Activated CD8-positive, alpha-beta memory T cell treated with anti-CD3 and anti-CD28 coated beads for 48 hours (primary cell): ENCODE measurements around the gene SFXN3.
"Not testable (repeated sequence)": the region's sequence is repeated elsewhere in the genome, so short reads cannot be mapped to it uniquely, and the experiment has no call there.

Experiments used
- DNase-seq, 3 experiments: peaks; one replicate each; pipeline ENCODE4 v3.0.0-alpha.2; 2020; ENCODE audit warnings: low read depth in 2 of 3, low spot score in 2 of 3

SFXN3 gene

GRCh38 chr10:101034404-101034803 is 3.4 kb downstream of the SFXN3 start:
- DNase-seq = not testable (repeated sequence)

GRCh38 chr10:101035314-101035713 is 4.3 kb downstream of the SFXN3 start:
- no peak for DNase-seq

- DNase-seq = no peak
These were observed 5.1 kb downstream of the SFXN3 start for GRCh38 chr10:101035916-101036702.

GRCh38 chr10:101036726-101037125 is 5.7 kb downstream of the SFXN3 start:
- no peak for DNase-seq

GRCh38 chr10:101038484-101038883 is 7.5 kb downstream of the SFXN3 start:
- DNase-seq = no peak

- no peak for DNase-seq
These were observed 9.0 kb downstream of the SFXN3 start for GRCh38 chr10:101040061-101040460.

- no peak for DNase-seq
These were observed 9.8 kb downstream of the SFXN3 start for GRCh38 chr10:101040851-101041250.

GRCh38 chr10:101041252-101041761 is 10.3 kb downstream of the SFXN3 start:
- no peak for DNase-seq

- DNase-seq = no peak
These were observed 11.1 kb downstream of the SFXN3 start for GRCh38 chr10:101042118-101042517.

- DNase-seq = peak; percentile 73 to 77 (median 74)
These were observed 11.8 kb downstream of the SFXN3 start for GRCh38 chr10:101042667-101043362.

- no peak for DNase-seq
These were observed 12.3 kb downstream of the SFXN3 start for GRCh38 chr10:101043363-101043707.

- no peak for DNase-seq
These were observed 13.1 kb downstream of the SFXN3 start for GRCh38 chr10:101044117-101044516.

- no peak for DNase-seq
These were observed 15.6 kb downstream of the SFXN3 start for GRCh38 chr10:101046332-101047238.

GRCh38 chr10:101047268-101047667 is 16.2 kb downstream of the SFXN3 start:
- DNase-seq = no peak

- no peak for DNase-seq
These were observed 17.2 kb downstream of the SFXN3 start for GRCh38 chr10:101047961-101048892.

- DNase-seq = peak; percentile 57 to 76 (median 75)
These were observed 19.4 kb downstream of the SFXN3 start for GRCh38 chr10:101050208-101051069.

GRCh38 chr10:101052285-101052684 is 21.3 kb downstream of the SFXN3 start:
- DNase-seq = no peak

GRCh38 chr10:101053516-101053915 is 22.5 kb downstream of the SFXN3 start:
- no peak for DNase-seq

- DNase-seq = no peak
These were observed 23.3 kb downstream of the SFXN3 start for GRCh38 chr10:101054351-101054750.
